Upper lobe of left lung (tissue), 6 donors: ENCODE data around the gene DENND4B. TPM values are rescaled to one million over a fixed set of nuclear protein-coding genes. Genes with fewer than 3 reads are reported as not detected.
A peak's percentile ranks its signal among the peaks of the same experiment; 100 is the strongest.

Source experiments
- ATAC-seq, 2 donors: fragments of 200-7000 bp; cut with Tn5 transposase; one replicate each; pipeline ENCODE4 v1.9.1; 2022; ENCODE audit warnings: mild to moderate bottlenecking in 2 of 2, moderate library complexity in 2 of 2; ENCODE audit not compliant: low FRiP score in 2 of 2
- DNase-seq, 2 donors: peaks; one replicate each; pipeline ENCODE4 v3.0.0-alpha.2; 2019 to 2020
- H3K27ac ChIP-seq, 4 donors: fragments of 200-600 bp; sonication (generic); one replicate each; pipeline ENCODE4 v1.5.1; 2016 to 2019
- H3K27me3 ChIP-seq, 4 donors: fragments of 200-600 bp; sonication (generic); one replicate each; pipeline ENCODE4 v1.5.1; 2017 to 2019
- H3K36me3 ChIP-seq, 4 donors: fragments of 200-600 bp; sonication (generic); one replicate each; pipeline ENCODE4 v1.5.1; 2016 to 2019
- H3K4me1 ChIP-seq, 4 donors: fragments of 200-600 bp; sonication (generic); one replicate each; pipeline ENCODE4 v1.5.1; 2018 to 2019
- H3K4me3 ChIP-seq, 4 donors: fragments of 200-600 bp; sonication (generic); one replicate each; pipeline ENCODE4 v1.5.1; 2017 to 2019; ENCODE audit warnings: mild to moderate bottlenecking in 2 of 4, moderate library complexity in 1 of 4
- H3K9me3 ChIP-seq, 4 donors: fragments of 200-600 bp; sonication (generic); one replicate each; pipeline ENCODE4 v1.5.1; 2018 to 2019
- CTCF ChIP-seq, 6 experiments: fragments of 450-650 bp in 4 of 6; fragments of 200-600 bp in 2 of 6; sonication (generic) in 2 of 6; IDR thresholded peaks; one replicate each; pipeline ENCODE4 v1.5.1; 2016 to 2019; ENCODE audit warnings: antibody characterized with exemption in 6 of 6
- EP300 ChIP-seq, 4 donors: sonication (generic); formaldehyde crosslinking; IDR thresholded peaks; one replicate each; pipeline ENCODE4 v1.5.1; 2017; ENCODE audit warnings: antibody characterized with exemption in 4 of 4, control low read depth in 2 of 4
- POLR2A ChIP-seq, 4 donors: fragments of 450-650 bp; IDR thresholded peaks; one replicate each; pipeline ENCODE4 v1.5.1; 2016 to 2017; ENCODE audit warnings: antibody characterized with exemption in 4 of 4, mild to moderate bottlenecking in 2 of 4
- POLR2AphosphoS5 ChIP-seq, 2 donors: sonication (generic); formaldehyde crosslinking; IDR thresholded peaks; one replicate each; pipeline ENCODE4 v1.5.1; 2017; ENCODE audit warnings: antibody characterized with exemption in 2 of 2
- WGBS, 2 donors: methylation state at CpG; one replicate each; pipeline ENCODE4 v1.1.5; 2017 to 2018; 5-methylcytosine and 5-hydroxymethylcytosine counted together
- total RNA-seq, 6 donors: library from RNA; depleted of rRNA in 4 of 6; stranded (reverse); fragments of >200 nt in 4 of 6; gene quantifications; one replicate each; pipeline versions ENCODE4 v1.1.0 to v1.2.1, GENCODE V29; 2016 to 2021
- donor health status: DM: no; HTN: no; CAD: no; lungs with moderate emphysema.
- donor health status: DM: no; HTN: yes; CAD: no; lungs with severe emphysema.

The DENND4B gene
- total RNA-seq, 6 donors from 2014 or later: 43.3 to 151 (median 103) TPM

- peak overlapping the region in 1 of 4 donors; percentile 27 for H3K27ac ChIP-seq
- no peak overlapping the region for H3K4me3 ChIP-seq
- peaks cover 0 to 8% (median 5%) of the 10 kb centered on the region in 4 donors for H3K36me3 ChIP-seq
- no peak for DNase-seq
- peak in 1 of 2 donors; percentile 31 for ATAC-seq
- 4 to 8% methylated on average over 3 of the region's 3 CpGs for WGBS, 2 donors
- H3K27me3 ChIP-seq: no peaks in the 10 kb centered on the region
- peaks cover 14 to 22% (median 18%) of the 10 kb centered on the region in 4 donors for H3K4me1 ChIP-seq
- no peak for TF ChIP-seq POLR2A (IDR thresholded peaks at IDR 0.05)
- TF ChIP-seq POLR2AphosphoS5 (IDR thresholded peaks at IDR 0.05): no peak
- H3K9me3 ChIP-seq: no peaks in the 10 kb centered on the region
Observed at GRCh38 chr1:153888533-153888932, 58.0 kb downstream of the DENND4B start.

DNA sequence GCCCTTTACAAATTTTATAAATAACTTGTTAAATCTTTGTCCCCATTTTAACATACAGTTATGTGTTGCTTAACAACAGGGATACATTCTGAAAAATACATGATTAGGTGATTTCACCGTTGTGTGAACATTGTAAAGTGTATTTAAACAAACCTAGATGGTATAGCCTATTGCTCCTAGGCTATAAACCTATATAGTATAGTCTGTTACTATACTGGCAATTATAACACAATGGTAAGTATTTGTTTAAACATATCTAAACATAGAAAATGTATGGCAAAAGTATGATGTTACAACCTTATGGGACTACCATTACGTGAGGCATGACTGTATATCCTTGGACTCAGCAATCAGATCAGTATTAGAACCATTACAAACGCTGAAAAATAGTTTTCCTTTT lies 60.4 kb downstream of the DENND4B start:
- Histone ChIP-seq H3K4me1 (peaks cover 27 to 35% (median 31%) of the 10 kb centered on the region in 4 donors), H3K27me3 (no peaks in the 10 kb centered on the region), H3K4me3 (no peak overlapping the region), H3K36me3 (no peaks in the 10 kb centered on the region), H3K9me3 (no peaks in the 10 kb centered on the region), H3K27ac (no peak overlapping the region)
- ATAC-seq: no peak
- DNase-seq: no peak
- no peak for TF ChIP-seq CTCF (IDR thresholded peaks at IDR 0.05)
- no peak for TF ChIP-seq POLR2AphosphoS5 (IDR thresholded peaks at IDR 0.05)
- no peak for TF ChIP-seq POLR2A (IDR thresholded peaks at IDR 0.05)
- TF ChIP-seq EP300 (IDR thresholded peaks at IDR 0.05): no peak
- 73 to 86% methylated on average over 3 of the region's 3 CpGs for WGBS, 2 donors

- Histone ChIP-seq H3K9me3 (no peaks in the 10 kb centered on the region), H3K4me3 (no peak overlapping the region), H3K36me3 (no peaks in the 10 kb centered on the region), H3K4me1 (peaks cover 31 to 37% (median 32%) of the 10 kb centered on the region in 4 donors), H3K27ac (no peak overlapping the region), H3K27me3 (no peaks in the 10 kb centered on the region)
- DNase-seq (no peak), ATAC-seq (no peak)
- TF ChIP-seq POLR2A (IDR thresholded peaks at IDR 0.05) (no peak), CTCF (IDR thresholded peaks at IDR 0.05) (no peak), EP300 (IDR thresholded peaks at IDR 0.05) (no peak), POLR2AphosphoS5 (IDR thresholded peaks at IDR 0.05) (no peak)
- WGBS, 2 donors: 93 to 94% methylated on average over 4 of the region's 4 CpGs
Observed at GRCh38 chr1:153883223-153883622, 63.3 kb downstream of the DENND4B start.

DNA sequence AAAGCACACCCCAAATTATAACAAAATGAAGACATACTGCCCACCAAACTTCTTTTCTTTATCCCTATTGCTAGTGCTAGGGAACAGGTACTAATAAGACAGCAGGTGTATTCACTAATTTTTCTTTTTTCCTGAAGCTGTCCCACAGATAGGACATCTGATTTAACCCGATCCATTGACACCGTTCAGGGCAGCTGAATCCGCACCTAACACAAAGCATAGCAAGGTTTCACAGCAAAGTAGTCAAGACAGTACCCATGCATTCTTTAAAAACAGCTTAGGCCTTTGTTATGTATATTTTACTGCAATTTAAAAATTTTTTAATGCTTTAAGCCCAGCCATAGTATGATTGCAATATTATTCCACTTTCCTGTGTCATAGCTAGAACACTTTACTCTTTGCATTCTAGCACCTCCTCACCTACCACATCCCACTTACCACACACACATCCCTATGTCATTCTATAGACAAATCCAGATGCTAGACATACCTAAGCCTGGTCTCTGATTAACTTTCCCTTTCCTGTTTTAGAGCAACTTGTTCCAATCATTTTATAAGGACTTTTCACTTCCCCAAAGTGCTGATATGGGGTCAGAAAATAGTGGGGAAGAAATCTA lies 64.1 kb downstream of the DENND4B start:
- H3K9me3 ChIP-seq: no peaks in the 10 kb centered on the region
- WGBS, 2 donors: 75 to 87% methylated on average over 3 of the region's 3 CpGs
- no peak overlapping the region for H3K4me3 ChIP-seq
- H3K27ac ChIP-seq: no peak overlapping the region
- no peaks in the 10 kb centered on the region for H3K27me3 ChIP-seq
- ATAC-seq: no peak
- no peak for DNase-seq
- TF ChIP-seq POLR2A (IDR thresholded peaks at IDR 0.05) (no peak), CTCF (IDR thresholded peaks at IDR 0.05) (no peak), POLR2AphosphoS5 (IDR thresholded peaks at IDR 0.05) (no peak), EP300 (IDR thresholded peaks at IDR 0.05) (no peak)
- H3K4me1 ChIP-seq: peaks cover 22 to 29% (median 26%) of the 10 kb centered on the region in 4 donors
- H3K36me3 ChIP-seq: no peaks in the 10 kb centered on the region

DNA sequence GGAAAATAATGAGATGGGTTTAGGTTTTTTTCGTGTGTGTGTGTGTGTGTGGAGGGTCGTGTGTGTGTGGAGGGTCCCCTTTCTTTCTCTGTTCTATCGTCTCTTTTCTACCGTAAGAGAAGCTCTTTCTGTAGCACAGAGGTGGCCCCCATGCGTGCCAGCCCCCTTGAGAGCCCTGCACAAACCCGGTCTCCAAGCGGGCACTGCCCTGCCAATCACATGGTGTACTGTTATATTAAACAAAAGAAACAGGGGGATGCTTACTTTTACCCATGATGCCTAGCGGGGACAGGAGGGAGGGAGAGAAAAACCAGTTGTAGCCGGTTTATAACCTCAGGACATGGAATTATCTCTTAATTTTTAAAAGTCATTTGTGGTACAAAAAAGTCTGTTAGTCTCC lies 64.8 kb downstream of the DENND4B start:
- Histone ChIP-seq H3K9me3 (no peaks in the 10 kb centered on the region), H3K4me1 (peaks cover 18 to 27% (median 25%) of the 10 kb centered on the region in 4 donors), H3K36me3 (no peaks in the 10 kb centered on the region), H3K27ac (peak overlapping the region in 3 of 4 donors; percentile 0 to 51 (median 42)), H3K4me3 (peak overlapping the region in 1 of 4 donors; percentile 7), H3K27me3 (no peaks in the 10 kb centered on the region)
- DNase-seq (no peak), ATAC-seq (no peak)
- WGBS, 2 donors: 24 to 45% methylated on average over 9 of the region's 9 CpGs
- TF ChIP-seq POLR2A (IDR thresholded peaks at IDR 0.05) (no peak), CTCF (IDR thresholded peaks at IDR 0.05) (no peak), EP300 (IDR thresholded peaks at IDR 0.05) (no peak), POLR2AphosphoS5 (IDR thresholded peaks at IDR 0.05) (no peak)
